ENCODE measurements around the gene CAMP.

- TF ChIP-seq CTCF (IDR thresholded peaks at IDR 0.05; ENCODE audit: insufficient read depth, low read length) (no peak), POLR2AphosphoS5 (IDR thresholded peaks at IDR 0.05; ENCODE audit: low read depth) (no peak), REST (IDR thresholded peaks at IDR 0.05; ENCODE audit: insufficient replicate concordance, low read depth) (no peak)
Observed at GRCh38 chr3:48274452-48274851, 51.2 kb downstream of the CAMP start.

Data from HL-60 (cell line).